Adipose tissue (tissue), 3 donors: Measurements from ENCODE around the gene CHD8. TPM values are rescaled to one million over a fixed set of nuclear protein-coding genes. Genes with fewer than 3 reads are reported as not detected.
"Not testable (repeated sequence)": the region's sequence is repeated elsewhere in the genome, so short reads cannot be mapped to it uniquely, and the experiment has no call there.

ENCODE experiments used
- H3K27ac ChIP-seq: one replicate; pipeline ENCODE4 v1.5.1; 2013; ENCODE audit warnings: low read depth, low read length
- WGBS, 3 donors: extraction: QIAGEN DNeasy Blood & Tissue Kit; methylation state at CpG; one replicate each; pipeline ENCODE4 v1.1.7; 2013; 5-methylcytosine and 5-hydroxymethylcytosine counted together
- polyA plus RNA-seq, 3 donors: library from polyadenylated mRNA; stranded (reverse); fragments of 200-250 nt; gene quantifications; one replicate each; pipeline ENCODE4 v1.2.3, GENCODE V29; 2013
- donor health status: healthy with polysubstance abuse.
- donor health status: Bipolar disorder and iron deficiency.
- donor health status: healthy.

Gene CHD8
- 10 to 100 TPM; 11.5 to 21.1 (median 20.7) TPM for polyA plus RNA-seq

GRCh38 chr14:21455912-21456667 lies at the start of gene CHD8:
Gene CHD8, minus strand, starts transcription at chr14:21456123. Its CDS starts 24,480 bp downstream, at chr14:21431643.
- H3K27ac ChIP-seq, result peak within 1 kb of the TSS; percentile 88
- 0% methylated on average over 35 to 36 of the region's 36 CpGs for WGBS, 3 donors

GRCh38 chr14:21505012-21505553 lies 49.2 kb upstream of the CHD8 start:
- no peak overlapping the region for H3K27ac ChIP-seq

- 87 to 97% (median 93%) methylated on average over 4 of the region's 4 CpGs for WGBS, 3 donors
- H3K27ac ChIP-seq, result no peak overlapping the region
These were observed 47.5 kb upstream of the CHD8 start for GRCh38 chr14:21503376-21503775.

GRCh38 chr14:21501568-21501967 lies 45.6 kb upstream of the CHD8 start:
- no peak overlapping the region for H3K27ac ChIP-seq
- 89 to 95% (median 93%) methylated on average over 5 of the region's 5 CpGs for WGBS, 3 donors

GRCh38 chr14:21498540-21499526 lies 42.9 kb upstream of the CHD8 start:
- no peak overlapping the region for H3K27ac ChIP-seq
- WGBS, 3 donors, result 56 to 70% (median 68%) methylated on average over 5 of the region's 5 CpGs

- 88 to 92% (median 89%) methylated on average over 2 of the region's 2 CpGs for WGBS, 3 donors
- H3K27ac ChIP-seq, result no peak overlapping the region
These were observed 40.5 kb upstream of the CHD8 start for GRCh38 chr14:21496453-21496852.

GRCh38 chr14:21494902-21495762 lies 39.2 kb upstream of the CHD8 start:
- H3K27ac ChIP-seq, result no peak overlapping the region
- WGBS, 3 donors, result 66 to 91% (median 91%) methylated on average over 2 of the region's 2 CpGs

GRCh38 chr14:21486640-21487087 lies 30.7 kb upstream of the CHD8 start:
- H3K27ac ChIP-seq, result no peak overlapping the region
- WGBS, 3 donors, result 70 to 82% (median 82%) methylated on average over 1 of the region's 1 CpG

GRCh38 chr14:21476925-21477681 lies 21.2 kb upstream of the CHD8 start, which contains the start of the genes RAB2B and TOX4:
Gene RAB2B, minus strand, starts transcription at chr14:21476959. Its CDS starts 87 bp downstream, at chr14:21476872.
Gene TOX4, plus strand, starts transcription at chr14:21477195. Its CDS starts 84 bp downstream, at chr14:21477279.
- WGBS, 3 donors, result 0 to 1% (median 1%) methylated on average over 49 of the region's 49 CpGs
- H3K27ac ChIP-seq, result peak within 1 kb of the TSS; percentile 86

GRCh38 chr14:21476523-21476924 lies 20.6 kb upstream of the CHD8 start:
- H3K27ac ChIP-seq, result no peak overlapping the region
- 1 to 2% (median 2%) methylated on average over 27 of the region's 27 CpGs for WGBS, 3 donors

GRCh38 chr14:21475767-21476522 lies 20.0 kb upstream of the CHD8 start:
- H3K27ac ChIP-seq, result no peak overlapping the region
- WGBS, 3 donors, result 17 to 42% (median 41%) methylated on average over 10 of the region's 10 CpGs

GRCh38 chr14:21467616-21468015 lies 11.7 kb upstream of the CHD8 start:
- WGBS, 3 donors, result 71 to 79% (median 77%) methylated on average over 1 of the region's 1 CpG
- H3K27ac ChIP-seq, result no peak overlapping the region

GRCh38 chr14:21455592-21455911 lies 371 bp downstream of the CHD8 start:
- 0% methylated on average over 17 of the region's 17 CpGs for WGBS, 3 donors
- peak overlapping the region; percentile 64 for H3K27ac ChIP-seq

- 12 to 36% (median 32%) methylated on average over 14 to 15 of the region's 15 CpGs for WGBS, 3 donors
- H3K27ac ChIP-seq, result no peak overlapping the region
These were observed 929 bp downstream of the CHD8 start for GRCh38 chr14:21454843-21455544.

- H3K27ac ChIP-seq, result no peak overlapping the region
- WGBS, 3 donors, result 81 to 91% (median 89%) methylated on average over 1 of the region's 1 CpG
These were observed 6.1 kb downstream of the CHD8 start for GRCh38 chr14:21449899-21450216.

- not testable (repeated sequence) for H3K27ac ChIP-seq
- 33 to 67% methylated on average over 1 of the region's 1 CpG; no CpG with 5 or more reads in 1 of the 3 donors for WGBS, 3 donors
These were observed 13.3 kb downstream of the CHD8 start for GRCh38 chr14:21442657-21443056.
